ENCODE data around the gene OR4C15.

OR4C15 gene

DNA sequence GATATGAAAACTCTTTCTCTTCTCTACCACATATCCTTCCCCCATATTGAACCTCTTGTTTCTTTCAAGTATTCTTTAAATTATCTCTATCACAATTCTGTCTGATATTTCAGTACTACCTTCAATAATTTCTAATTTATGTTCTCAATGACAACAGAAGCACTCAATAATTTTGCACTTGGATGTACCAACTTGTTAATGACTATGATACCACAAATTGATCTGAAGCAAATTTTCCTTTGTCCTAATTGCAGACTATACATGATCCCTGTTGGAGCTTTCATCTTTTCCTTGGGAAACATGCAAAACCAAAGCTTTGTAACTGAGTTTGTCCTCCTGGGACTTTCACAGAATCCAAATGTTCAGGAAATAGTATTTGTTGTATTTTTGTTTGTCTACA, at the start of gene OR4C15:
OR4C15 (plus strand) TSS at position 301 of the 400 bp plus-strand sequence; CDS start at position 301, 0 bp downstream.
- no peak for DNase-seq (ENCODE audit: low read depth in 1 of 2, low spot score in 1 of 2)

DNA sequence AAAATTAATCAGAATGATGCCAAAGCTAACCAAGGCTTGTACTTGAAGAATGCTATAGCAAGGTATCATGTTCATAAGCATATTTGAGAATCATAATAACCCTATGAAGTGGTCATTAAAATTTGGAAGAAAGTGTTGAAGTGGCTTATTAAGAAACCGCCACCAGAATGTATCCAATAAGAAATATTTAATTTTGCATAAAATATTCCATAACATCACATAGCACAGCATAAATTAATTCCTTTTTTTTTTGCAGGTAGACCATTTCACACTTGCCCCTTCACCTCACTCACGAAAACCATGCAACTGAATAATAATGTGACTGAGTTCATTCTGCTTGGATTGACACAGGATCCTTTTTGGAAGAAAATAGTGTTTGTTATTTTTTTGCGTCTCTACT, 17.6 kb downstream of the OR4C15 start, which contains the start of gene OR4C16:
OR4C16 (plus strand) TSS at position 301 of the 400 bp plus-strand sequence; CDS start at position 301, 0 bp downstream.
- no peak for DNase-seq (ENCODE audit: low read depth in 1 of 2, low spot score in 1 of 2)

DNA sequence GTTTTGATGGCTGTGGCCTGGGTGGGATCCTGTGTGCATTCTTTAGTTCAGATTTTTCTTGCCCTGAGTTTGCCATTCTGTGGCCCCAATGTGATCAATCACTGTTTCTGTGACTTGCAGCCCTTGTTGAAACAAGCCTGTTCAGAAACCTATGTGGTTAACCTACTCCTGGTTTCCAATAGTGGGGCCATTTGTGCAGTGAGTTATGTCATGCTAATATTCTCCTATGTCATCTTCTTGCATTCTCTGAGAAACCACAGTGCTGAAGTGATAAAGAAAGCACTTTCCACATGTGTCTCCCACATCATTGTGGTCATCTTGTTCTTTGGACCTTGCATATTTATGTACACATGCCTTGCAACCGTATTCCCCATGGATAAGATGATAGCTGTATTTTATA, 18.3 kb downstream of the OR4C15 start:
- no peak for DNase-seq (ENCODE audit: low read depth in 1 of 2, low spot score in 1 of 2)
